Measurements from ENCODE around the gene OR4D2. TPM values are rescaled to one million over a fixed set of nuclear protein-coding genes. Genes with fewer than 3 reads are reported as not detected.

The OR4D2 gene
- total and polyA plus RNA-seq, 2 of the 8 experiments (the other 6 are each of a cell fraction or from before 2014, with no cell fraction given): not detected

- H3K23ac ChIP-seq (ENCODE audit: insufficient read length): no peak overlapping the region
- H3K4me3 ChIP-seq (ENCODE audit: extremely low read depth in 1 of 4, insufficient read depth in 2 of 4, low read depth in 3 of 4, low read length in 4 of 4): peak overlapping the region; percentile 54 to 73 (median 67)
- H2AFZ ChIP-seq (ENCODE audit: low read length): peak overlapping the region; percentile 99
- H3K18ac ChIP-seq (ENCODE audit: extremely low read depth, low read length): peak overlapping the region; percentile 89
- no peak overlapping the region for H3K14ac ChIP-seq (ENCODE audit: insufficient read length)
- no peak overlapping the region for H2AK5ac ChIP-seq (ENCODE audit: low read depth, low read length)
- FAIRE-seq: peak; percentile 92
- H2BK12ac ChIP-seq (ENCODE audit: low read depth, low read length): peak overlapping the region; percentile 84
- H3K4ac ChIP-seq (replicated peaks; ENCODE audit: insufficient read length, low read depth, low read length): no peak overlapping the region
- ChIA-PET CTCF (ENCODE audit: partially characterized antibody) (interaction anchor here (1.0 to 1.9 kb wide), 5 partner anchors 12 to 43 kb away, joined by 3 to 5 read pairs (median 4); no protein-coding TSS in a partner anchor), POLR2A (ENCODE audit: partially characterized antibody) (interaction anchor here (0.8 to 1.6 kb wide), 7 partner anchors 11 to 290 kb away, joined by 3 to 6 read pairs (median 3); partner anchors contain the start of gene SRSF1)
- no peaks in the 10 kb centered on the region for H3K9me3 ChIP-seq (ENCODE audit: insufficient read depth in 2 of 2, low read depth in 1 of 2, low read length in 1 of 2)
- H2BK5ac ChIP-seq (ENCODE audit: low read depth, low read length): peak overlapping the region; percentile 47; the same call in 1 of the 2 replicates
- H3K79me2 ChIP-seq (ENCODE audit: control insufficient read depth in 1 of 2, insufficient read depth in 2 of 2, low read length in 2 of 2): no peaks in the 10 kb centered on the region
- no peak overlapping the region for H4K5ac ChIP-seq (ENCODE audit: insufficient read length, low read depth, low read length)
- 0 out of 2 replicates have a peak overlapping the region, but pooled peaks have one; percentile 32 for H2BK15ac ChIP-seq (ENCODE audit: low read length)
- peak overlapping the region; percentile 50 for H3K56ac ChIP-seq (replicated peaks; ENCODE audit: insufficient read length, low read depth, low read length)
- H2BK120ac ChIP-seq (replicated peaks; ENCODE audit: low read depth, low read length): no peak overlapping the region
- peaks cover 0 to 10% (median 2%) of the 10 kb centered on the region in 4 experiments; a peak in 2 of 7 replicates for H3K4me1 ChIP-seq (replicated peaks in 1 of 4; ENCODE audit: control insufficient read depth in 3 of 4, insufficient read depth in 4 of 4, low read length in 3 of 4)
- H3K23me2 ChIP-seq (ENCODE audit: low read depth, low read length): peaks cover 9% of the 10 kb centered on the region
- peak overlapping the region; percentile 14 to 74 (median 60) for H3K9ac ChIP-seq (replicated peaks in 1 of 4; ENCODE audit: extremely low read depth in 1 of 4, low read depth in 3 of 4, low read length in 3 of 4)
- H4K20me1 ChIP-seq (replicated peaks in 1 of 2; ENCODE audit: control insufficient read depth in 1 of 2, insufficient read depth in 2 of 2, low read length in 2 of 2): no peaks in the 10 kb centered on the region
- no peak overlapping the region for H3K27ac ChIP-seq (ENCODE audit: low read depth, low read length)
- H3K27me3 ChIP-seq (replicated peaks in 1 of 4; ENCODE audit: control insufficient read depth in 3 of 4, extremely low read depth in 1 of 4, insufficient read depth in 3 of 4, low read length in 3 of 4): peaks cover 0 to 13% (median 7%) of the 10 kb centered on the region in 4 experiments; a peak in 5 of 7 replicates
- peak overlapping the region; percentile 11 for H4K91ac ChIP-seq (replicated peaks; ENCODE audit: insufficient read length, low read length)
- no peaks in the 10 kb centered on the region for H3K79me1 ChIP-seq (ENCODE audit: low read depth, low read length)
- 3% methylated on average over 55 of the region's 65 CpGs; no CpG with 5 or more reads in 1 of the 2 experiments for WGBS, 2 experiments (ENCODE audit: extremely low coverage in 1 of 2, insufficient coverage in 1 of 2, insufficient read length in 1 of 2, insufficient replicate concordance in 2 of 2, low coverage in 1 of 2, low lambda C conversion rate in 2 of 2, missing lambda C conversion rate in 1 of 2)
- H2BK20ac ChIP-seq (ENCODE audit: low read length): no peak overlapping the region
- H4K8ac ChIP-seq (ENCODE audit: extremely low read depth, insufficient read depth, low read length): peak overlapping the region; percentile 84; the same call in 1 of the 2 replicates
- peak in 1 of 2 experiments; percentile 78 for DNase-seq (ENCODE audit: low read depth in 1 of 2, low spot score in 2 of 2)
- peak overlapping the region; percentile 94 to 95 for H3K4me2 ChIP-seq (ENCODE audit: insufficient read depth in 1 of 2, low read depth in 2 of 2, low read length in 2 of 2)
- H3K36me3 ChIP-seq (ENCODE audit: control insufficient read depth in 2 of 4, insufficient read depth in 4 of 4, low read length in 3 of 4): no peaks in the 10 kb centered on the region
- TF ChIP-seq TAF1 (IDR thresholded peaks at IDR 0.05; ENCODE audit: low read depth, low read length) (0 out of 2 replicates have a peak, but pooled peaks have one; percentile 29), SP4 (IDR thresholded peaks at IDR 0.05; ENCODE audit: low read length) (no peak), SUZ12 (IDR thresholded peaks at IDR 0.05; ENCODE audit: low read length) (peak; percentile 46; the same call in 1 of the 2 replicates), RBBP5 (IDR thresholded peaks at IDR 0.05; ENCODE audit: borderline replicate concordance, low read depth, low read length) (peak; percentile 73; the same call in 1 of the 2 replicates), KDM4A (IDR thresholded peaks at IDR 0.05; ENCODE audit: low read depth, low read length, severe bottlenecking) (peak; percentile 91), NRF1 (IDR thresholded peaks at IDR 0.05; ENCODE audit: low read depth, low read length) (no peak), USF2 (IDR thresholded peaks at IDR 0.05; ENCODE audit: low read length) (peak; percentile 34; the same call in 1 of the 2 replicates), MAX (IDR thresholded peaks at IDR 0.05) (peak; percentile 74), CHD1 (IDR thresholded peaks at IDR 0.05; ENCODE audit: low read depth, low read length) (no peak; the same call in 1 of the 2 replicates)
Measured at GRCh38 chr17:58156839-58157803, 9.7 kb upstream of the OR4D2 start.
